ENCODE data around the gene PSMD6. TPM values are rescaled to one million over a fixed set of nuclear protein-coding genes. Genes with fewer than 3 reads are reported as not detected.

Gene PSMD6
- total and polyA plus RNA-seq, 10 of the 15 experiments (the other 5 are each of a cell fraction or from before 2014, with no cell fraction given) = 68.7 to 199 (median 106) TPM

DNA sequence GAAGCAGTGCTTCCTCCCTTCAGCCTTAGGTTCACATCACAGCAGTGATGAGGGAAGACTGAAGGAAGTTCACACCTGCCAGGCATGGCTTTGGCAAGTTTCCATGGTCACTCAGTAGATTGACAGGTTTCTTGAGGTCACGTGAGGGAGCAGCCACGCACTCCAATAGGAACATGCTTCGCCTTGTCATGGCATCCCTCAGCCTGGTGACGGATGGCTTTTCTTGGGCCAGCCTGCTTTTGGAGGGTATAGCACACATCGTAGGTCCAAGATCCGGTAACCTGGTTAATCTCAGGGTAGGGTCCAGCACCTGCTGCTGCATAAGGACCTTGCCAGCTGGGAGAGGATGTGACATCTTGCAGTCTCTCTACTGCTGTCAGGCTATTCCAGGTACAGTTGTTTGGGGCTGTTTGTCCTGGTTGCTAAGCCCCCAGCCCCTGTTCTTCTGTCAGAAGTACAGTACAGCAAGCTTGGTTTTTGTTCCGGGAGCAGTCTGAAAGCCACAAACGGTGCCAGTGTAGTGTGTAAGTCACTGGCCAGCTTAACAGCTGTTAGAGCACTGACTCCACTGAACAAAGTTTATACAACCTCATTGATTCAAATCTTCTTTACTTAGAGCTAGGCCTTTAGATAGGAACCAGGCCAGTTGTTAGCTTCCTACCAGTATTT, 42.3 kb downstream of the PSMD6 start:
- Histone ChIP-seq H3K4me2 (ENCODE audit: control insufficient read depth, insufficient read depth) (no peak overlapping the region), H3K36me3 (ENCODE audit: control insufficient read depth in 2 of 2, insufficient read depth in 2 of 2, low read length in 1 of 2) (peaks cover 12 to 18% of the 10 kb centered on the region in 2 experiments; a peak in 3 of 4 replicates), H3K27ac (ENCODE audit: control insufficient read depth, insufficient read depth) (no peak overlapping the region), H4K20me1 (ENCODE audit: control insufficient read depth, insufficient read depth) (no peaks in the 10 kb centered on the region), H3K4me3 (no peak overlapping the region), H3K27me3 (replicated peaks in 1 of 2; ENCODE audit: control insufficient read depth in 2 of 2, insufficient read depth in 2 of 2, low read length in 1 of 2) (no peaks in the 10 kb centered on the region), H2AFZ (ENCODE audit: control insufficient read depth, low read depth, low read length) (no peak overlapping the region), H3K79me2 (ENCODE audit: control insufficient read depth, insufficient read depth, low read length) (no peaks in the 10 kb centered on the region; the same call in 1 of the 2 replicates), H3K4me1 (ENCODE audit: control insufficient read depth, insufficient read depth, low read length) (no peaks in the 10 kb centered on the region), H3K9ac (ENCODE audit: control insufficient read depth, insufficient read depth, low read length) (no peak overlapping the region), H3K9me3 (replicated peaks; ENCODE audit: control insufficient read depth, insufficient read depth, low read length) (no peaks in the 10 kb centered on the region)
- no peak for TF ChIP-seq SIN3A (IDR thresholded peaks at IDR 0.05; ENCODE audit: low read depth, low read length)
- TF ChIP-seq ATF7 (IDR thresholded peaks at IDR 0.05; ENCODE audit: low read depth) = no peak
- TF ChIP-seq STAT1 (conservative IDR thresholded peaks at IDR 0.05) = no peak
- TF ChIP-seq, protein P1, sequence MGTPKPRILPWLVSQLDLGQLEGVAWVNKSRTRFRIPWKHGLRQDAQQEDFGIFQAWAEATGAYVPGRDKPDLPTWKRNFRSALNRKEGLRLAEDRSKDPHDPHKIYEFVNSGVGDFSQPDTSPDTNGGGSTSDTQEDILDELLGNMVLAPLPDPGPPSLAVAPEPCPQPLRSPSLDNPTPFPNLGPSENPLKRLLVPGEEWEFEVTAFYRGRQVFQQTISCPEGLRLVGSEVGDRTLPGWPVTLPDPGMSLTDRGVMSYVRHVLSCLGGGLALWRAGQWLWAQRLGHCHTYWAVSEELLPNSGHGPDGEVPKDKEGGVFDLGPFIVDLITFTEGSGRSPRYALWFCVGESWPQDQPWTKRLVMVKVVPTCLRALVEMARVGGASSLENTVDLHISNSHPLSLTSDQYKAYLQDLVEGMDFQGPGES (IDR thresholded peaks at IDR 0.05) = no peak
- TF ChIP-seq GABPA (IDR thresholded peaks at IDR 0.05; ENCODE audit: low read depth) = no peak
- TF ChIP-seq SUZ12 (IDR thresholded peaks at IDR 0.05; ENCODE audit: unreplicated experiment) = no peak
- TF ChIP-seq, protein P2, sequence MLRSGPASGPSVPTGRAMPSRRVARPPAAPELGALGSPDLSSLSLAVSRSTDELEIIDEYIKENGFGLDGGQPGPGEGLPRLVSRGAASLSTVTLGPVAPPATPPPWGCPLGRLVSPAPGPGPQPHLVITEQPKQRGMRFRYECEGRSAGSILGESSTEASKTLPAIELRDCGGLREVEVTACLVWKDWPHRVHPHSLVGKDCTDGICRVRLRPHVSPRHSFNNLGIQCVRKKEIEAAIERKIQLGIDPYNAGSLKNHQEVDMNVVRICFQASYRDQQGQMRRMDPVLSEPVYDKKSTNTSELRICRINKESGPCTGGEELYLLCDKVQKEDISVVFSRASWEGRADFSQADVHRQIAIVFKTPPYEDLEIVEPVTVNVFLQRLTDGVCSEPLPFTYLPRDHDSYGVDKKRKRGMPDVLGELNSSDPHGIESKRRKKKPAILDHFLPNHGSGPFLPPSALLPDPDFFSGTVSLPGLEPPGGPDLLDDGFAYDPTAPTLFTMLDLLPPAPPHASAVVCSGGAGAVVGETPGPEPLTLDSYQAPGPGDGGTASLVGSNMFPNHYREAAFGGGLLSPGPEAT (IDR thresholded peaks at IDR 0.05; ENCODE audit: low read depth) = no peak
- TF ChIP-seq JUNB (IDR thresholded peaks at IDR 0.05) = no peak
- TF ChIP-seq, protein P3, sequence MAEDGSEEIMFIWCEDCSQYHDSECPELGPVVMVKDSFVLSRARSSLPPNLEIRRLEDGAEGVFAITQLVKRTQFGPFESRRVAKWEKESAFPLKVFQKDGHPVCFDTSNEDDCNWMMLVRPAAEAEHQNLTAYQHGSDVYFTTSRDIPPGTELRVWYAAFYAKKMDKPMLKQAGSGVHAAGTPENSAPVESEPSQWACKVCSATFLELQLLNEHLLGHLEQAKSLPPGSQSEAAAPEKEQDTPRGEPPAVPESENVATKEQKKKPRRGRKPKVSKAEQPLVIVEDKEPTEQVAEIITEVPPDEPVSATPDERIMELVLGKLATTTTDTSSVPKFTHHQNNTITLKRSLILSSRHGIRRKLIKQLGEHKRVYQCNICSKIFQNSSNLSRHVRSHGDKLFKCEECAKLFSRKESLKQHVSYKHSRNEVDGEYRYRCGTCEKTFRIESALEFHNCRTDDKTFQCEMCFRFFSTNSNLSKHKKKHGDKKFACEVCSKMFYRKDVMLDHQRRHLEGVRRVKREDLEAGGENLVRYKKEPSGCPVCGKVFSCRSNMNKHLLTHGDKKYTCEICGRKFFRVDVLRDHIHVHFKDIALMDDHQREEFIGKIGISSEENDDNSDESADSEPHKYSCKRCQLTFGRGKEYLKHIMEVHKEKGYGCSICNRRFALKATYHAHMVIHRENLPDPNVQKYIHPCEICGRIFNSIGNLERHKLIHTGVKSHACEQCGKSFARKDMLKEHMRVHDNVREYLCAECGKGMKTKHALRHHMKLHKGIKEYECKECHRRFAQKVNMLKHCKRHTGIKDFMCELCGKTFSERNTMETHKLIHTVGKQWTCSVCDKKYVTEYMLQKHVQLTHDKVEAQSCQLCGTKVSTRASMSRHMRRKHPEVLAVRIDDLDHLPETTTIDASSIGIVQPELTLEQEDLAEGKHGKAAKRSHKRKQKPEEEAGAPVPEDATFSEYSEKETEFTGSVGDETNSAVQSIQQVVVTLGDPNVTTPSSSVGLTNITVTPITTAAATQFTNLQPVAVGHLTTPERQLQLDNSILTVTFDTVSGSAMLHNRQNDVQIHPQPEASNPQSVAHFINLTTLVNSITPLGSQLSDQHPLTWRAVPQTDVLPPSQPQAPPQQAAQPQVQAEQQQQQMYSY (CRISPR knock-in tag; IDR thresholded peaks at IDR 0.05) = no peak
- WGBS (ENCODE audit: insufficient coverage, insufficient replicate concordance, low lambda C conversion rate, missing lambda C conversion rate) = 95% methylated on average over 8 of the region's 8 CpGs
- ATAC-seq = no peak
- ChIA-PET POLR2A (no interaction called here), SMC1A (ENCODE audit: uncharacterized antibody, unreplicated experiment) (interaction anchor here (0.9 to 1.6 kb wide), 2 partner anchors 11 to 14 kb away, joined by 3 to 4 read pairs; no protein-coding TSS in a partner anchor), RAD21 (ENCODE audit: unreplicated experiment) (interaction anchor here (1.1 kb wide), 1 partner anchor 13 kb away, joined by 3 read pairs; no protein-coding TSS in a partner anchor), CTCF (interaction anchor here (1.1 to 2.6 kb wide), 2 partner anchors 13 to 19 kb away, joined by 6 to 11 read pairs; no protein-coding TSS in a partner anchor)
- intact Hi-C loops (cut with micrococcal nuclease; ENCODE audit: unreplicated experiment) (no loop called here), in situ Hi-C loops (cut with MboI) (no loop called here)
- no TSS peak for BruUV-seq (replicated peaks)
- DNase-seq (ENCODE audit: low read depth, low spot score) = no peak
- no peak for FAIRE-seq
